Fibroblast of skin of left biceps (primary cell): ENCODE results near the gene AKR1C4.
"Not testable (repeated sequence)": the region's sequence is repeated elsewhere in the genome, so short reads cannot be mapped to it uniquely, and the experiment has no call there.

Experiments
- DNase-seq, 2 experiments: peaks; one replicate each; pipeline ENCODE4 v3.0.0-alpha.2; 2013; ENCODE audit warnings: low read depth in 2 of 2

Gene AKR1C4

DNA sequence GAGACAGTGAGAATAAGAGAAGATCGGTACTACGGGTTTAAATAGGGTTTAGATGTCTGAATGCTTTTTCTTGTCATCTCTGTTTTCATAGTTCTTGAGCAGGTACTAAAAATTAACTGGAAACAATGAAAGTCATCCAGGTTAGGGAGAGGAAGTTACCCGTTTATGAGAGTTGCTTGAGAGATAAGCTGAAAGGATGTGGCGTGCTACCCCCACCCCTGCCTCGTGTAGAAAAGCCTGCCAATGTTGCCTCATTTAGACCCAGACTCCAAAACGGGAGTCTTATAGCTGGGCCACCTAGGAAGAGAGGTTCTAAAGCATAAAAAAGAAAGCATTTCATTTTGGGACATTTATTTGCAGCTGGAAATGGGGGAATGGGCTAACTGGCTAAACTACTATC lies 10.2 kb downstream of the AKR1C4 start:
- no peak for DNase-seq

- not testable (repeated sequence) for DNase-seq
These were observed 13.1 kb downstream of the AKR1C4 start for GRCh38 chr10:5209776-5210175.

GRCh38 chr10:5210261-5210660 lies 13.6 kb downstream of the AKR1C4 start:
- not testable (repeated sequence) for DNase-seq

GRCh38 chr10:5211696-5212536 lies 15.3 kb downstream of the AKR1C4 start:
- DNase-seq: no peak

DNA sequence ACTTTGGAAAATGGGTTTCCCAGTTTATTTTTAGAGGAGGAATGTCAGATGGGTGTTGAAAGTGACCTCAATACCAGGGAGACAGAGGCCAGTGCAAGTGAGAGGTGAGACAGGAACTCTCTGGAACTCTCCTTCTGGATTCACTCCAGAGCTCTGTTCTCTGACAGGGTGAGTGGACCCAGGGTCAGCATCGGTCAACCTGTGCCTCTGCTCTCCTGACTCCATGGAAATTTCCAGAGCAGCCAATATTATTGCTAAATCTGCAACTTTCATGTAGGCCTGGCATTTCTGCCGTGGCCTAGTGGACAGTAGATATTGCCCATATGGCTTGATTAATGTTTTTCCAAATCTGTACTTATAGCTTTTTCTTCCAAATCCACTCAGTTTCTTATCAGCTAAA lies 20.2 kb downstream of the AKR1C4 start:
- DNase-seq: no peak

DNA sequence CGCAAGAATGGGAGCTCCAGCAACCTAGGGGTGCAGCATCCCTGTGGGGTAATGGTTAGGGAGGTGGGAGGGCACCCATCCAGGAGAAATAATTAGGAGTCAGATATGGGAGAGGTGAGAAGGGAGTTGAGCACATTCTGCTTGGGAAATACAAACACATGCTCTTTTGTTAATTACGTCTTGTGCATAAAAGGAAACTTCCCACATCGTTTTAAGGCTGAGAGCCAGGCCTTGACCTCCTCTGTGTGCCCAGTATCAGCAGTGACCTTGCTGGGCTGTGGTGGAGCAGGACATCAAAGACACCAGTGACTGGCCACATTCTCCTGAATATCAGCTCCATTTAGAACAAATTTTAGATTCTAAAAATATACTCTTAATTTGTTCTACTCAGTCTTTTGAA lies 22.6 kb downstream of the AKR1C4 start:
- no peak for DNase-seq

DNA sequence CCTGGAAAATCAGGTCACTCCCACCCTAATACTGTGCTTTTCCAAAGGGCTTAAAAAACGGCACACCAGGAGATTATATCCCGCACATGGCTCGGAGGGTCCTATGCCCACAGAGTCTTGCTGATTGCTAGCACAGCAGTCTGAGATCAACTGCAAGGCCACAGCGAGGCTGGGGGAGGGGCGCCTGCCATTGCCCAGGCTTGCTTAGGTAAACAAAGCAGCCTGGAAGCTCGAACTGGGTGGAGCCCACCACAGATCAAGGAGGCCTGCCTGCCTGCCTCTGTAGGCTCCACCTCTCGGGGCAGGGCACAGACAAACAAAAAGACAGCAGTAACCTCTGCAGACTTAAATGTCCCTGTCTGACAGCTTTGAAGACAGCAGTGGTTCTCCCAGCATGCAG lies 26.3 kb downstream of the AKR1C4 start:
- not testable (repeated sequence) for DNase-seq

DNA sequence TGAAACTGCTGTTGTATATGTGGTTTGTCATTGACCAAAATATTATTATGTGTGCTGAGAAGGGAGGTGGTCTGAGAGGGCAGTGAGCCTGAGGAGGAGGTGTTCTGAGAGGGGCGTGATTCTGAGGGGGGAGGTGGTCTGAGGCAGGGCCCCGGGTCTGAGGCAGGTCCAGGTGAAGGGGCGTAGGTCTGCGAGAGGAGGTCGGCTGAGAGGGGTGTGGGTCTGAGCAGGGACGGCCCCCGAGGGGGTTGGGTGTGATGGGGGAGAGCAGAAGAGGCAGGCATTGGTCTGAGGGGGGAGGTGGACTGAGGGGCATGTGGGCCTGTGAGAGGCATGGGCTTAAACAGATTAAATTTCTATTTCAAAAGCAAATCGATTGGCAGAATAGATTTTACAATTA lies 32.4 kb downstream of the AKR1C4 start:
- no peak for DNase-seq

DNA sequence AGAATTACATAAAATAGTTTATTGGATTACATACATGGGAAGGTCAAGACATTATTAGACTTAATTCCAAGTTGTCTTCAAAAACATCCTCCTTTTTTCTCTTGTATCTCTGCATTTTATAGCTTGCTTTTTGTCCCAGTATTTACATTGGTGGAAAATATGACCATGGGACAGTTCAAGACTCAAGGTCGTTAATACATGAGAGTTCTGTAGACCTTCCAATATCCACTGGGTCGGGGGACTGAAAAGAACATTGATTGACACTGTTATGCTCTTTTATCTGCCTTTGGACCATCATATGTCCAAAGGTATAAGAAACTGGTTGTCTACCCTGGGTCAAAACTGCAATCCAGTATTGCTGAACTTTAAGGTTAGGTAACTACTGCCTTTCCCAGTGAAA lies 36.7 kb downstream of the AKR1C4 start:
- DNase-seq: no peak

- DNase-seq: peak in 1 of 2 experiments; percentile 3
These were observed 37.6 kb downstream of the AKR1C4 start for GRCh38 chr10:5234106-5234860.

DNA sequence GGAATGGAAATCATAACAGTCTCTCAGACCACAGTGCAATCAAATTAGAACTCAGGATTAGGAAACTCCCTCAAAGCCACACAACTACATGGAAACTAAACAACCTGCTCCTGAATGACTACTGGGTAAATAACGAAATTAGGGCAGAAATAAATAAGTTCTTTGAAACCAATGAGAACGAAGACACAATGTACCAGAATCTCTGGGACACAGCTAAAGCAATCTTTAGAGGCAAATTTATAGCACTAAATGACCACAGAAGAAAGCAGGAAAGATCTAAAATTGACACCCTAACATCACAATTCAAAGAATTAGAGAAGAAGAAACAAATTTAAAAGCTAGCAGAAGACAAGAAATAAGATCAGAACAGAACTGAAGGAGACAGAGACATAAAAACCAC lies 40.9 kb downstream of the AKR1C4 start:
- DNase-seq: not testable (repeated sequence)

DNA sequence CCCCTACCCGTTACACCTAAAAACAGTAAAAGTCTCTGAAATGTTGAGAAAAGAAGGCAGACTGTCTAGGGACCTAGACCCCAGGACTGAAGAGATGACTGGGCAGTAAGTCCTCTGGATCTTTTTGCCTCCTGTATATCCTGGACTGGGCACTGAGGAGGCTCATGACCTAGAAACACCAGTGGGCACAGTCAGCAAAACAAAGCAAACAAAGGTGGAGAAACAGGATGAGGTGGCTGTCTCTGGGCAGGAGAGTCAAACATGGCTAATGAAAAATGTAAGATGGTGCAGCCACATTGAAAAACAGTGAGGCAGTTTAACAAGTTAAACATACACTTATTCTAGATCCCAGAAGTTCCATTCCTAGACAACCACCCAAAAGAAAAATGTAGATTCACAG lies 45.9 kb downstream of the AKR1C4 start:
- DNase-seq: no peak

DNA sequence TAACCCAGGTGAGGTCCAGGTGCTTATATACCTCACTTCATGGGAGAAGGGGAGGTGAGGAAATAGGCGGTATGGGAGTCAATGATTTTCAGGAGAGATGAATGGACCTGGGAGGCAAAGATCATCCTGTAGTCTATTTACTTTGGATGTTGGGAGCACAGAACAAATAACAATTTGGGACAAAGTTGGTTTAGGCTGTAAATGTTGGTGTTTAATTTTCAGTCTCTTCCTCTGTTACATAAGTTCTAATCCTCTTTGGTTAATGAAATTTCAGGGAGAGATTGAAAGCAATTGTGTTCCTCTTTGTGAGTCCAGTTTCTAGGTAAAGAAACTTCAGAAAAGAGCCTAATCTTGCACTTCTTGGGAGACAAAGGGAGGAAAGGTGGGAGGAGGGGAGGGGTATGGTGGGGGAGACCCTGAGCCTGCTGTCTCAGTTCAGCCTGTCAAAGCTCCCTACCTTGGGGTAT lies 46.9 kb downstream of the AKR1C4 start:
- DNase-seq: no peak

DNA sequence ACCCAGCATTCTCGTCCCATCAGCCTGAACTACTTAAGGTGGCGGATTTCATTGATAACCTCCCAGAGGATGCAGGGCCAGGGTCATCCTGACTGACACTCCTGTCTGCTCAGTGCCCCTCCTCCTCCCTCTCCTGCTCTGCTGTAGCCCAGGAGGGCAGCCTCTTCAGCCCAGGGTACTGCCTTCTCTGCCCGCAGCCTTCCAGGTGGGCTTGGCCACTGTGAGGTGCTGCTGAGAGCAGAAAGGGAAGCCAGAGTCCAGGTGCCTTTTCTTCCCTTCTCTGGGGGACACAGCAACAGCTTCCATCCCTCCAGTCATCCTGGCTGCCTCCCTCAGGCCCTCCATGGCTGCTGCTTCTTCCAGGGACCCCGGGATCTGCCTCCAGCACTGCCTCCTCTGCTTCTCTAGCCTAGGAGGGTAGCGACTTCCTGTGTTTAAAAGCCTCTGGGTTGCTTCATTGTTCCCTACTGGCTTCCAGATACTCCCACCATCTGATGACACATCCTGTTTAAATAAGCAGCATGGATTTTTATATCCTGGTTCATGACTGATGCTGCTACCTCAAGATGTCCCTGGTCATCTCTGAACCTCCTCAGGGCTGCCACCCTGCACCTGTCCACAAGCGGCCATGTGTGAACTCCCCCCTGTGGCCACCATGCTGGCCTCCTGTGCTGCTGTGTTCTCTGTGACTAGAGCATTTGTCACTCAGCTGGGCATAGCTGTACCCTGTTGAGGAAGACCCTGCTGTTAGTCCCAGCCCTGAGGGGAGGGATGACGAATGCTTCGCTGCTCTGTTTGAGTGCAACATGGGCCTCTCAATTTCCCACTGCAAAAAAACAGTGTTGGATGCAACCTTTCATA lies 55.8 kb downstream of the AKR1C4 start:
- DNase-seq: no peak

DNA sequence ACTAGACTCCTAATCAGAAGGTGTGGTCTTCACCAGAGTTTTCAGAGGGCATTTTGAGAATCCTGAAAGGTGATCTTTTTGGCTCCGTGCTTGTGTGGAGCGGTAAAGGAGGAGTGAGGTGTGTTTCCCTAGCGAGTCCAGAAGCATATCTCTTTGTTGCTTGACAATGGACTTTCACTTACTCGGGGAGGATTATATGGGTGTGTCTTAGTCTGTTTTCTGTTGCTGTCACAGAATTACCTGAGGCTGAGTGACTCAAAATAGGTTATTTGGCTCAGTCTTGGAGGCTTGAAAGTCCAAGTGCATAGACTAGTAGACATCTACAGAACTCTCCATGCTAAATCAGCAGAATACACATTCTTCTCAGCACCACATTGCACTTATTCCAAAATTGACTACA lies 57.9 kb downstream of the AKR1C4 start:
- no peak for DNase-seq

DNA sequence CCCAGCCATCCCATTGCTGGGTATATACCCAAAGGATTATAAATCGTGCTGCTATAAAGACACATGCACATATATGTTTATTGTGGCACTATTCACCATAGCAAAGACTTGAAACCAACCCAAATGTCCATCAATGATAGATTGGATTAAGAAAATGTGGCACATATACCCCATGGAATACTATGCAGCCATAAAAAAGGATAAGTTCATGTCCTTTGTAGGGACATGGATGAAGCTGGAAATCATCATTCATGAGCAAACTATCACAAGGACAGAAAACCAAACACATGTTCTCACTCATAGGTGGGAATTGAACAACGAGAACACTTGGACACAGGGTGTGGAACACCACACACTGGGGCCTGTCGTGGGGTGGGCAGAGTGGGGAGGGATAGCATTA lies 61.1 kb downstream of the AKR1C4 start:
- DNase-seq: not testable (repeated sequence)

DNA sequence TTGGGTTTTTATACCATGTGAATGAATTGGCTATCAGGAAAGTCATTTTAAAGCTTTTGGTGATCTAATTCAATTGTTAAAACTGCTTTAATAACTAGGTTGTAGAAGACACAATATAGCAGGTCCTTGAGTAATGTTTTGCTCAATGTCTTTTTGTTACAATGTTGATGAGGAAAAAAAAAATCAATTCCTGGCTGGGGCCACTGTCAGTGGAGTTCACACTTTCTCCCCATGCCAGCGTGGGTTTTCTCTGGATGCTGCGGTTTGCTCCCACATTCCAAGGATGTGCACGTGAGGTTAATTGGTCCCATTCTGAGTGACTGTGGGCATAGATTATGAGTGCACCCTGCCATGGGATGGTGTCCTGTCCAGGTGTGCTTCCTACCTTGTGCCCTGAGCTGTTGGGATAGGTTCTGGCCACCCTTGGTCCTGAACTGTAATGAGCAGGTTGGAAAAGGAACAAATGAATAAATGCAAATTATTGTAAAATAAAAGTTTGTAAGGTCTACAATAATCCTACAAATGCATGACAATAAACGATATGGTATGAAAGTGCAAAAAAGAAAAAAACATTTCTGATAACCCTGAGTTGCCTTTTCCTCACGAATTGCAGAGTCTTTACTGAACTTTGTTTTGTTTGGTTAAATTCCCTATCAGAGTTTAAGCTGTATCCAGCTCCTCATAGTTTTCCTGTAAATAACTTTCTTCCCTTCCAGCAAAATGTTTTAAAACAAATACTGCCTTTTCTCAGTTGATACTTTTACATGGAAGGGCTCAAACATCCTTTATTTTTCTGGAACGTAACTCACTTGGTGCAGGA lies 62.7 kb downstream of the AKR1C4 start:
- no peak for DNase-seq

DNA sequence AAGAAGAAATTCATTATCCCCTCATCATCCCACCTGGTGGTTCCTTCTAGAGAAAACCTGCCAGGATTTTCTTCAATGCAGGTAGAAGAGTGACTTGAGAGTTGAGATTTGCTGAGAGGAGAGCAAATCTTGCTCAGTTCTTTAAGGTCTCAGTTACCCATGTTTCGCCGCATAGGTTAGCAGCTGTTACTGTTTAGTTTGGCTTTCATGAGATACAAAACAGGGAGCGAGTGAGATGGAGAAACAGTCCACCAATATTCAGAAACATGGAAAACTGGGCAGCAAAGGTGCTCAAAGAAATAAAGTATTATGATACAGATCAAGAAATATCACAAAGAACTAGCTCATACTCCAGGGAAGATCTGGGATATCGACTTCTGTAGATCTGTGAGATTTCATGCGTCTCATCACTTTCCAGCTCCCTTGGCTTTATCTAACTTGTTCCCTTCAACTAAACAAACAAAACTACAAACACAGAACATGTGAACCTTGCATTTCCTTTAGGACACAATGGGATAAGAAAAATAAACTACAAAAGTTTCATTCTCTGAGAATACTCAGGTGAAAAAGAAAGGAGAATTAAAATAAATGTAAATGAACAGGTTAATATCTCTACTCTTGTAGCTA lies 63.4 kb downstream of the AKR1C4 start:
- no peak for DNase-seq

DNA sequence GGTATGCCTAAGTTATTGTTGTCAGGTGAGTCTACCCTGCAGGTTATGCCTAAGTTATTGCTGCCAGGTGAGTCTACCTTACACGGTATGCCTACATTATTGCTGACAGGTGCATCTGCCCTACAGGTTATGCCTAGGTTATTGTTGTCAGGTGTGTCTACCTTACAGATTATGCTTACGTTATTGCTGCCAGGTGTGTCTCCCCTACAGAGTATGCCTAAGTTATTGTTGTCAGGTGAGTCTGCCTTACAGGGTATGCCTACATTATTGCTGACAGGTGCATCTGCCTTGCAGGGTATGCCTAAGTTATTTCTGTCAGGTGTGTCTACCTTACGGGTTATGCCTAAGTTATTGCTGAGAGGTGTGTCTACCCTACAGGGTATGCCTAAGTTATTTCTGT lies 64.2 kb downstream of the AKR1C4 start:
- no peak for DNase-seq

- no peak for DNase-seq
These were observed 68.5 kb downstream of the AKR1C4 start for GRCh38 chr10:5265139-5265538.

- DNase-seq: no peak
These were observed 69.7 kb downstream of the AKR1C4 start for GRCh38 chr10:5266351-5266750.
